ENCODE measurements around the gene ISG15.
"Not testable (repeated sequence)": the region's sequence is repeated elsewhere in the genome, so short reads cannot be mapped to it uniquely, and the experiment has no call there.

ISG15 gene

GRCh38 chr1:975365-975764 lies 37.9 kb upstream of the ISG15 start:
- no peak for DNase-seq (ENCODE audit: low read depth)

- DNase-seq (ENCODE audit: low read depth), result no peak
Measured at GRCh38 chr1:975896-976683, 37.2 kb upstream of the ISG15 start.

GRCh38 chr1:976791-977190 lies 36.5 kb upstream of the ISG15 start:
- not testable (repeated sequence) for DNase-seq (ENCODE audit: low read depth)

- DNase-seq (ENCODE audit: low read depth), result no peak
Measured at GRCh38 chr1:978069-978834, 35.0 kb upstream of the ISG15 start.

- DNase-seq (ENCODE audit: low read depth), result no peak
Measured at GRCh38 chr1:978835-979743, 34.2 kb upstream of the ISG15 start.

- no peak for DNase-seq (ENCODE audit: low read depth)
Measured at GRCh38 chr1:979744-980072, 33.6 kb upstream of the ISG15 start.

GRCh38 chr1:980137-980571 lies 33.1 kb upstream of the ISG15 start:
- DNase-seq (ENCODE audit: low read depth), result no peak

GRCh38 chr1:980602-981395 lies 32.5 kb upstream of the ISG15 start:
- no peak for DNase-seq (ENCODE audit: low read depth)

- DNase-seq (ENCODE audit: low read depth), result no peak
Measured at GRCh38 chr1:981491-981954, 31.8 kb upstream of the ISG15 start.

GRCh38 chr1:981955-982558 lies 31.2 kb upstream of the ISG15 start, which contains the start of gene PERM1:
PERM1 (minus strand) TSS chr1:982093; CDS start chr1:981029, 1,064 bp downstream.
- no peak for DNase-seq (ENCODE audit: low read depth)

GRCh38 chr1:982765-983436 lies 30.4 kb upstream of the ISG15 start:
- DNase-seq (ENCODE audit: low read depth), result no peak

- DNase-seq (ENCODE audit: low read depth), result no peak
Measured at GRCh38 chr1:983798-984475, 29.4 kb upstream of the ISG15 start.

GRCh38 chr1:984476-984814 lies 28.9 kb upstream of the ISG15 start:
- DNase-seq (ENCODE audit: low read depth), result no peak

GRCh38 chr1:985126-985525 lies 28.2 kb upstream of the ISG15 start:
- no peak for DNase-seq (ENCODE audit: low read depth)

- DNase-seq (ENCODE audit: low read depth), result not testable (repeated sequence)
Measured at GRCh38 chr1:988061-988460, 25.2 kb upstream of the ISG15 start.

GRCh38 chr1:991275-991674 lies 22.0 kb upstream of the ISG15 start:
- DNase-seq (ENCODE audit: low read depth), result not testable (repeated sequence)

GRCh38 chr1:991895-992294 lies 21.4 kb upstream of the ISG15 start:
- no peak for DNase-seq (ENCODE audit: low read depth)

GRCh38 chr1:992362-992761 lies 20.9 kb upstream of the ISG15 start:
- no peak for DNase-seq (ENCODE audit: low read depth)

- no peak for DNase-seq (ENCODE audit: low read depth)
Measured at GRCh38 chr1:993379-993995, 19.8 kb upstream of the ISG15 start.
